Measurements from ENCODE around the gene SCYL1.

DNA sequence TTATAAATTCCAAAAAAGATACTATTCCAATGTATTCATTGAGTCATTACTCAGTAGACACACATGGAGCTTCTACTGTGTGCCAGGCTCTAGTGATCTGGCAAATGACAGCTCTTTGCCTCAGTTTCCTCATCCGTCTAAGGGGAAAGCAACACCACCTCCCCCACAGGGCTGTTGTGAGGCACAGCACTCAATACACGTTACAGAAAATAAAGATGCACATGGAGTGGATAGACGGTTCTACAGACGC lies 32.6 kb upstream of the SCYL1 start:
- TF ChIP-seq, protein P1, sequence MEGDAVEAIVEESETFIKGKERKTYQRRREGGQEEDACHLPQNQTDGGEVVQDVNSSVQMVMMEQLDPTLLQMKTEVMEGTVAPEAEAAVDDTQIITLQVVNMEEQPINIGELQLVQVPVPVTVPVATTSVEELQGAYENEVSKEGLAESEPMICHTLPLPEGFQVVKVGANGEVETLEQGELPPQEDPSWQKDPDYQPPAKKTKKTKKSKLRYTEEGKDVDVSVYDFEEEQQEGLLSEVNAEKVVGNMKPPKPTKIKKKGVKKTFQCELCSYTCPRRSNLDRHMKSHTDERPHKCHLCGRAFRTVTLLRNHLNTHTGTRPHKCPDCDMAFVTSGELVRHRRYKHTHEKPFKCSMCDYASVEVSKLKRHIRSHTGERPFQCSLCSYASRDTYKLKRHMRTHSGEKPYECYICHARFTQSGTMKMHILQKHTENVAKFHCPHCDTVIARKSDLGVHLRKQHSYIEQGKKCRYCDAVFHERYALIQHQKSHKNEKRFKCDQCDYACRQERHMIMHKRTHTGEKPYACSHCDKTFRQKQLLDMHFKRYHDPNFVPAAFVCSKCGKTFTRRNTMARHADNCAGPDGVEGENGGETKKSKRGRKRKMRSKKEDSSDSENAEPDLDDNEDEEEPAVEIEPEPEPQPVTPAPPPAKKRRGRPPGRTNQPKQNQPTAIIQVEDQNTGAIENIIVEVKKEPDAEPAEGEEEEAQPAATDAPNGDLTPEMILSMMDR (conservative IDR thresholded peaks at IDR 0.05) = no peak
- TF ChIP-seq EZH2 (IDR thresholded peaks at IDR 0.05; ENCODE audit: low read depth) = no peak
